Measurements from ENCODE around the gene FBXW5.

The FBXW5 gene

GRCh38 chr9:136978865-136979544 lies 34.5 kb upstream of the FBXW5 start:
- no peak for TF ChIP-seq TAF1 (IDR thresholded peaks at IDR 0.05; ENCODE audit: borderline replicate concordance, insufficient read depth, low read length)
- no peak for TF ChIP-seq SIN3A (IDR thresholded peaks at IDR 0.05; ENCODE audit: borderline replicate concordance, insufficient read depth, low read length)
- TF ChIP-seq REST (IDR thresholded peaks at IDR 0.05; ENCODE audit: insufficient read depth in 1 of 2, low read depth in 2 of 2, low read length in 2 of 2): no peak
- TF ChIP-seq POLR2AphosphoS5 (IDR thresholded peaks at IDR 0.05; ENCODE audit: low read depth, low read length): no peak
- TF ChIP-seq FOXP2 (optimal IDR thresholded peaks at IDR 0.05; ENCODE audit: borderline replicate concordance, extremely low read depth, extremely low read length, insufficient read depth): no peak

- TF ChIP-seq REST (IDR thresholded peaks at IDR 0.05; ENCODE audit: insufficient read depth in 1 of 2, low read depth in 2 of 2, low read length in 2 of 2): no peak
- no peak for TF ChIP-seq TAF1 (IDR thresholded peaks at IDR 0.05; ENCODE audit: borderline replicate concordance, insufficient read depth, low read length)
- TF ChIP-seq POLR2AphosphoS5 (IDR thresholded peaks at IDR 0.05; ENCODE audit: low read depth, low read length): no peak
- TF ChIP-seq SIN3A (IDR thresholded peaks at IDR 0.05; ENCODE audit: borderline replicate concordance, insufficient read depth, low read length): no peak
- TF ChIP-seq FOXP2 (optimal IDR thresholded peaks at IDR 0.05; ENCODE audit: borderline replicate concordance, extremely low read depth, extremely low read length, insufficient read depth): no peak
Observed at GRCh38 chr9:136978073-136978864, 33.7 kb upstream of the FBXW5 start.

GRCh38 chr9:136977649-136978072 lies 33.1 kb upstream of the FBXW5 start:
- TF ChIP-seq FOXP2 (optimal IDR thresholded peaks at IDR 0.05; ENCODE audit: borderline replicate concordance, extremely low read depth, extremely low read length, insufficient read depth) (no peak), TAF1 (IDR thresholded peaks at IDR 0.05; ENCODE audit: borderline replicate concordance, insufficient read depth, low read length) (no peak), REST (IDR thresholded peaks at IDR 0.05; ENCODE audit: insufficient read depth in 1 of 2, low read depth in 2 of 2, low read length in 2 of 2) (no peak), POLR2AphosphoS5 (IDR thresholded peaks at IDR 0.05; ENCODE audit: low read depth, low read length) (no peak), SIN3A (IDR thresholded peaks at IDR 0.05; ENCODE audit: borderline replicate concordance, insufficient read depth, low read length) (no peak)

DNA sequence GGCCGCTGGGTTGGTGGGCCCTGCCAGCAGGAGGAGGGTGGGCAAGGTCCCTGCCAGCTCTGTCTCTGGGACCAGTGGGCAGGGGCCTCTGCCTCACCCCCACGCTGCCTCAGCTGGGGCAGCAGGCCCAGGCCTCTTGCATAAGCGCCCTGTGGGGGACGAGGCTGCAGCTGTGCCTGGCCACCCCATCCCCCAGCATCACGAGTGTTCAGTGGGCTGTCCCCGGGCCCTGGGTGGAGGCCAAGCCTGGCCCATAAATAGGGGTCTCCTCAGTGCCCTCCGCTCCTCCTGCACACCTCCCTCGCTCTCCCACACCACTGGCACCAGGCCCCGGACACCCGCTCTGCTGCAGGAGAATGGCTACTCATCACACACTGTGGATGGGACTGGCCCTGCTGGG lies 32.7 kb upstream of the FBXW5 start, which contains the start of gene PTGDS:
Gene PTGDS (plus strand): TSS at position 282 of the 400 bp plus-strand sequence. CDS start 75 bp downstream, at position 357.
- TF ChIP-seq FOXP2 (optimal IDR thresholded peaks at IDR 0.05; ENCODE audit: borderline replicate concordance, extremely low read depth, extremely low read length, insufficient read depth): no peak
- TF ChIP-seq POLR2AphosphoS5 (IDR thresholded peaks at IDR 0.05; ENCODE audit: low read depth, low read length): no peak
- no peak for TF ChIP-seq TAF1 (IDR thresholded peaks at IDR 0.05; ENCODE audit: borderline replicate concordance, insufficient read depth, low read length)
- no peak for TF ChIP-seq REST (IDR thresholded peaks at IDR 0.05; ENCODE audit: insufficient read depth in 1 of 2, low read depth in 2 of 2, low read length in 2 of 2)
- TF ChIP-seq SIN3A (IDR thresholded peaks at IDR 0.05; ENCODE audit: borderline replicate concordance, insufficient read depth, low read length): no peak
